Hepatocyte (in vitro differentiated cells): ENCODE measurements around the gene PIK3C2G.

ENCODE experiments used
- CTCF ChIP-seq: fragments of 200-600 bp; sonication (generic); IDR thresholded peaks from 2 replicates; pipeline ENCODE4 v1.5.1; 2016; ENCODE audit warnings: antibody characterized with exemption, mild to moderate bottlenecking; ENCODE audit not compliant: poor library complexity
- EZH2 ChIP-seq: fragments of 200-600 bp; sonication (generic); IDR thresholded peaks from 2 replicates; pipeline ENCODE4 v1.6.1; 2016; ENCODE audit warnings: antibody characterized with exemption, mild to moderate bottlenecking, borderline replicate concordance
- EZH2phosphoT487 ChIP-seq: fragments of 200-600 bp; sonication (generic); IDR thresholded peaks from one replicate; pipeline ENCODE4 v1.6.1; 2018; ENCODE audit warnings: antibody characterized with exemption, mild to moderate bottlenecking, low read depth, moderate library complexity; ENCODE audit not compliant: unreplicated experiment, severe bottlenecking

GRCh38 chr12:18275981-18276380 lies 14.7 kb downstream of the PIK3C2G start:
- no peak for TF ChIP-seq CTCF
- TF ChIP-seq EZH2: no peak
- TF ChIP-seq EZH2phosphoT487: no peak
